GM18498 (cell line): Measurements from ENCODE around the gene UTP20.

Source experiments
- ATAC-seq: cut with Tn5 transposase; IDR thresholded peaks from one replicate; pipeline ENCODE4 v1.9.1; 2021; ENCODE audit warnings: mild to moderate bottlenecking, moderate library complexity; ENCODE audit not compliant: unreplicated experiment

The UTP20 gene

DNA sequence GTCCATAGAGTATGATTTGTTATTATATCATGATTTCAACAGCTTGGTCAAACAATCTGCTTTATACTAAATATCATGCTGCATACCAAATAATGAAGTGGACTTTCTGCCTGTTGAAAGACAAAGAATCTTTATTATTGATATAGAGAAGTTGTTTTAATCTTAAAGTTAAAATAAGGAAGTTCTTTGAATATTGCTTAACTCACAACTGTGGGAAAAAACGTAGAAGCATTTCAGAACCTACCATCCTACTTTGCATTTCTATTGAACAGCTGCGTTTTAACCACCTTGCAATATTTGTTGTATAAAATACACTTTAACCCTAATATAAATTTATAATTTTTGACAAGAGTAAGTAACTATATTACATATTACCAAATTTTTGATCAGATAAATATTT, 150.6 kb downstream of the UTP20 start:
- ATAC-seq: no peak

DNA sequence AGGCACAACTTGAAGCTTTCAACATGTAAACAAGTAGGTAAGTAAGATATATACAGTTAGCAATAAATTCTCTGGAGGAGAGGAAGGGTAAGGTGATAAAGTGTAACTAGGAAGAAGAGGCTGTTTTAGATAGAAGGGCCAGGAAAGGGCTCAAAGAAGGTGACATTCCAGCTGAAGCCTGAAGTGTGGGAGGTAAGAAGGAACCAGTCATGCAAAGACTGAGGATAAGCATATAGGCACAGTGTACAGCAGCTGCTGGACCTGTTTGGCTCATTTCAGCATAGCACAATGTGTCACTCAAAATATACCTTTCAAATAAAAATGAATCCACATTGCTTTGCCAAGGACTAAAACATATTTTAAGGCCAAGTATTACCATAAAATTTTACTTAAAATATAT, 156.2 kb downstream of the UTP20 start:
- ATAC-seq: no peak
